Right kidney (tissue), 1 donor: Measurements from ENCODE around the gene RNF26.
"Not testable (repeated sequence)": the region's sequence is repeated elsewhere in the genome, so short reads cannot be mapped to it uniquely, and the experiment has no call there.

Source experiments
- DNase-seq: peaks from one replicate; pipeline ENCODE4 v3.0.0-alpha.2; 2016

The RNF26 gene

DNA sequence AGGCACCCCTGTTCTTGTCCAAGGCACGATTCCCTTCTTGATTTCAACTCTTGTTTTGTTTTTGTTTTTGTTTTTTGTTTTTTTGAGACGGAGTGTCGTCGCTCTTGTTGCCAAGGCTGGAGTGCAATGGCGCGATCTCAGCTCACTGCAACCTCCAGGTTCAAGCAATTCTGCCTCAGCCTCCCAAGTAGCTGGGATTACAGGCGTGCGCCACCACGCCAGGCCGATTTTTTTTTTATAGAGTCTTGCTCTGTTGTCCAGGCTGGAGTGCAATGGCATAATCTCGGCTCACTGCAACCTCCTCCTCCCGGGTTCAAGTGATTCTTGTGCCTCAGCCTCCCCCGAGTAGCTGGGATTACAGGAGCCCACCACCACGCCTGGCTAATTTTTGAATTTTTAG lies 48.2 kb downstream of the RNF26 start:
- not testable (repeated sequence) for DNase-seq

DNA sequence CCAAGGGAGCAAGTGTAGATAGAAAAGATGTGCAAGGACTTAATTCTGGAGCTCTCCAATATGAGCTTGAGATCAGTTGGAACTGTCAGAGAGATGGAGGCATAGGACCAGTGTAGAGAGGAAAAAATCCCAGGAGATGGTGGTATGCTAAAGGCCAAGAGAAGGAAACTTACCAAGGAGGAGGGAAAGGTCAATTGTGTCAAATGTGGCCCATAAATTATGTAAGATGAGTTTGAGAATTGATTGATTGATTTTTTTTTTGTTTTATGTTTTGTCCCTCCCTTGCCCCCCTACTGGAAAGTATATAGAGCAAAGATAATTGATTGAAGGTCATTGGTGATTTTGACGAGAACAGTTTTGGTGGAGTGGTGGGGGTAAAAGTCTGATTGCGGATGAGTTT lies 50.0 kb downstream of the RNF26 start:
- DNase-seq = no peak
